SU-DHL-6 (cell line): ENCODE results near the gene NEU2.

Source experiments
- H2AFZ ChIP-seq: fragments of 200-600 bp; sonication (generic); 2 replicates; pipeline ENCODE4 v1.6.1; 2014; ENCODE audit warnings: low read depth, mild to moderate bottlenecking, moderate library complexity, mixed read lengths, antibody characterized with exemption, low read length; ENCODE audit not compliant: severe bottlenecking
- H3F3A ChIP-seq: fragments of 200-600 bp; shearing (Covaris generic); 2 replicates; pipeline ENCODE4 v1.6.0; 2016; ENCODE audit warnings: antibody characterized with exemption, mild to moderate bottlenecking; ENCODE audit not compliant: insufficient read depth
- H3K27ac ChIP-seq: fragments of 200-600 bp; sonication (generic); 2 replicates; pipeline ENCODE4 v1.5.1; 2016; ENCODE audit warnings: low read depth, mild to moderate bottlenecking, low read length, moderate library complexity, mixed read lengths
- H3K27me3 ChIP-seq: fragments of 200-600 bp; sonication (generic), shearing (Covaris generic); 2 replicates; pipeline ENCODE4 v1.6.0; 2014; ENCODE audit warnings: mild to moderate bottlenecking, low read length
- H3K36me3 ChIP-seq: fragments of 200-600 bp; sonication (generic); 2 replicates; pipeline ENCODE4 v1.6.1; 2014; ENCODE audit warnings: mild to moderate bottlenecking, low read length, mixed read lengths
- H3K4me2 ChIP-seq: fragments of 300-600, 200-600 bp; shearing (Covaris generic), sonication (generic); 2 replicates; pipeline ENCODE4 v1.6.0; 2014; ENCODE audit warnings: low read length, low read depth, mild to moderate bottlenecking; ENCODE audit not compliant: poor library complexity, severe bottlenecking
- H3K4me3 ChIP-seq: fragments of 200-600 bp; sonication (generic); 2 replicates; pipeline ENCODE4 v1.5.1; 2014; ENCODE audit warnings: antibody characterized with exemption, low read length, mild to moderate bottlenecking, mixed read lengths; ENCODE audit not compliant: insufficient read depth, poor library complexity, severe bottlenecking
- H3K79me2 ChIP-seq: fragments of 200-600 bp; sonication (generic); 2 replicates; pipeline ENCODE4 v1.6.1; 2014; ENCODE audit warnings: mild to moderate bottlenecking, low read length, moderate library complexity; ENCODE audit not compliant: insufficient read depth
- H3K9ac ChIP-seq: fragments of 200-600 bp; sonication (generic); 2 replicates; pipeline ENCODE4 v1.7.0; 2014; ENCODE audit warnings: mild to moderate bottlenecking, low read length
- H3K9me2 ChIP-seq: fragments of 200-600 bp; sonication (generic); replicated peaks from 2 replicates; pipeline ENCODE4 v1.6.1; 2014; ENCODE audit warnings: low read length; ENCODE audit not compliant: insufficient read depth
- H3K9me3 ChIP-seq: fragments of 200-600 bp; sonication (generic); 2 replicates; pipeline ENCODE4 v1.6.1; 2014; ENCODE audit warnings: low read length, mixed read lengths; ENCODE audit not compliant: insufficient read depth
- H4K20me1 ChIP-seq: fragments of 200-600 bp; sonication (generic); 2 replicates; pipeline ENCODE4 v1.6.1; 2014; ENCODE audit warnings: low read depth, mild to moderate bottlenecking, antibody characterized with exemption, low read length, moderate library complexity, mixed read lengths
- EZH2phosphoT487 ChIP-seq: fragments of 200-600 bp; sonication (generic), shearing (Covaris generic); conservative IDR thresholded peaks from 2 replicates; pipeline ENCODE4 v1.6.1; 2018; ENCODE audit warnings: mild to moderate bottlenecking, antibody characterized with exemption, low read length, moderate library complexity, mixed read lengths
- TF ChIP-seq, protein P1 (sequence below): fragments of 200-600 bp; sonication (generic); IDR thresholded peaks from one replicate; pipeline ENCODE4 v1.5.1; 2017; ENCODE audit warnings: antibody characterized with exemption, mild to moderate bottlenecking, low read length, moderate library complexity; ENCODE audit not compliant: insufficient read depth, poor library complexity, severe bottlenecking

Gene NEU2

DNA sequence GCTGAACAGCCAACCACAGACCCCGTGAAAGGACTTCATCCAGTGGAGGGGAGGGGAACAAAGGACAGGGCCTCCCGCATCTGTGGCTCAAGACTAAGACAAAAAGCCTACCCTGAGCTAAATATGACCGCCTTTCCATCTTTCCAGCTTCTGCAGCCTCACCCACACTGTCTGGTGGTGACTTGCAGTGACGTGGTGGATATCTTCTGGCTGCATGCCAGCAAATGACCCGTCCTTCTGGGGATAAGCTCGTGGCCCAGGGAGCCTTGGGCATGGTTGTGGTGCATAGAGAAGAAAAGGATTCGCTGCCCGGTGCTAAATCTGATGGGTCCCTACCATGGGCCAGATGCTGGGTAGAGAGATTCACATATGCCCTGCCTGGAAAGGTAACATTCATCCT, 10.7 kb upstream of the NEU2 start:
- Histone ChIP-seq H3K4me2 (no peak overlapping the region), H3K9me3 (no peaks in the 10 kb centered on the region), H3K27me3 (no peaks in the 10 kb centered on the region), H3K9me2 (no peaks in the 10 kb centered on the region), H3K9ac (no peak overlapping the region), H3K36me3 (no peaks in the 10 kb centered on the region), H2AFZ (no peak overlapping the region), H3F3A (no peaks in the 10 kb centered on the region), H4K20me1 (no peaks in the 10 kb centered on the region), H3K4me3 (no peak overlapping the region), H3K27ac (no peak overlapping the region), H3K79me2 (no peaks in the 10 kb centered on the region)
- TF ChIP-seq, protein P1, sequence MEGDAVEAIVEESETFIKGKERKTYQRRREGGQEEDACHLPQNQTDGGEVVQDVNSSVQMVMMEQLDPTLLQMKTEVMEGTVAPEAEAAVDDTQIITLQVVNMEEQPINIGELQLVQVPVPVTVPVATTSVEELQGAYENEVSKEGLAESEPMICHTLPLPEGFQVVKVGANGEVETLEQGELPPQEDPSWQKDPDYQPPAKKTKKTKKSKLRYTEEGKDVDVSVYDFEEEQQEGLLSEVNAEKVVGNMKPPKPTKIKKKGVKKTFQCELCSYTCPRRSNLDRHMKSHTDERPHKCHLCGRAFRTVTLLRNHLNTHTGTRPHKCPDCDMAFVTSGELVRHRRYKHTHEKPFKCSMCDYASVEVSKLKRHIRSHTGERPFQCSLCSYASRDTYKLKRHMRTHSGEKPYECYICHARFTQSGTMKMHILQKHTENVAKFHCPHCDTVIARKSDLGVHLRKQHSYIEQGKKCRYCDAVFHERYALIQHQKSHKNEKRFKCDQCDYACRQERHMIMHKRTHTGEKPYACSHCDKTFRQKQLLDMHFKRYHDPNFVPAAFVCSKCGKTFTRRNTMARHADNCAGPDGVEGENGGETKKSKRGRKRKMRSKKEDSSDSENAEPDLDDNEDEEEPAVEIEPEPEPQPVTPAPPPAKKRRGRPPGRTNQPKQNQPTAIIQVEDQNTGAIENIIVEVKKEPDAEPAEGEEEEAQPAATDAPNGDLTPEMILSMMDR = no peak
- TF ChIP-seq EZH2phosphoT487 = no peak

DNA sequence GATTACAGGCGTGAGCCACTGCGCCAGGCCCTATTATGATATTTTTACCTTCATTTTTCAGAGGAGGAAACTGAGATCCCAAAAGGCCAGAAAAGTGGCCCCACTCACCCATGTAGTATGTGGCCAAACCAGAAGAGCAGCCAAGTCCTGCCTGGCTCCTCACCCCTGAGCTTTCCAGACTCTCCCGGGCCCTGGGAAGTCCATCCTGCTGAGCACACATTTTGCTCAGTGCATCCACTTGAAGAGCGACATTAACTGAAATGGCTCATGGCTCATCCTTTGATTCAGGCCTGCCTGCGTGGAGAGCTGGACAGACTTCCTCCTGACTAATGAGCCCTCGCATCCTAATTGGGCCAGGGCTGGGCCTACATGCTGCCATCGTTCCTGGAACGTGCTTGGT, 9.9 kb upstream of the NEU2 start:
- H3K9me3 ChIP-seq = no peaks in the 10 kb centered on the region
- no peak overlapping the region for H2AFZ ChIP-seq
- H3K4me2 ChIP-seq = no peak overlapping the region
- no peaks in the 10 kb centered on the region for H3F3A ChIP-seq
- H3K27ac ChIP-seq = no peak overlapping the region
- H3K4me3 ChIP-seq = no peak overlapping the region
- no peaks in the 10 kb centered on the region for H3K79me2 ChIP-seq
- TF ChIP-seq, protein P1 = no peak
- no peak for TF ChIP-seq EZH2phosphoT487
- H3K9me2 ChIP-seq = no peaks in the 10 kb centered on the region
- H3K27me3 ChIP-seq = no peaks in the 10 kb centered on the region
- no peaks in the 10 kb centered on the region for H3K36me3 ChIP-seq
- no peak overlapping the region for H3K9ac ChIP-seq
- H4K20me1 ChIP-seq = no peaks in the 10 kb centered on the region

DNA sequence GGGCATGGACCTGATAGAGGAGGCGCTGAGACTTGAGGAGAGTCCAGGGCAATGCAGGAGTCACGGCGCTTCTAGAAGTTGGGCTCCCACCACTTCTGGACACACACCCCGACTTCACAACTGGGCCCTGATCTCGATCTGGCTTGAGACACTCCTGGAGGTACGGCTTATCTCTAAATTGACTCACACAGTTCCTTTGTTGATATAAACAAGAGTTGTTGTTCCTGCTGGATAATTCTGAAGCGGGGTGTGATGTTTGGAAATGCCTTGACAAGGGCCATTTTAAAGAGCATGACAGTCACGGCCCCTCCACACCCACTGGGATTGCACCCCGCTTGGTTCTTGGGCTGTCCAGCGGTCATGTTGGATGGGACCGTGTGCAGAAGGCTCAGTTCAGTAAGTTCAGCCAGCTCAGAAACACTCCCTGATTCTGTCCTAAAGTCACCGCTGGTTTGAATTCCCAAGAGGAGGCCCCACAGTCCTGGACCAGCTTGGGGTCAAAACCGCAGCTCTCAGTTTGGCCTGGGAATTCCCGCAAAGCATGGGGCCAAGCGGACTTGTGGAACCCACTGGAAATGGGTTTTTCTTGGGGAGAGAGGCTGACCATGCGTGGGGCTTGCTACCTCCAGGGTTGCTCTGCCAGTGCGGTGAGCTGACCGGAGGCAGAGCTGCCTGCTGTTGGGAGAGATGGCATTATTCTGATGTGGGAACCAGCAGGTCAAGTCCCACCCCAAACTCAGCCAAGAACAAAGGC, 9.3 kb upstream of the NEU2 start:
- H3K27ac ChIP-seq = no peak overlapping the region
- no peaks in the 10 kb centered on the region for H3K9me2 ChIP-seq
- H4K20me1 ChIP-seq = no peaks in the 10 kb centered on the region
- no peaks in the 10 kb centered on the region for H3K27me3 ChIP-seq
- TF ChIP-seq, protein P1 = no peak
- TF ChIP-seq EZH2phosphoT487 = no peak
- no peaks in the 10 kb centered on the region for H3K79me2 ChIP-seq
- no peak overlapping the region for H3K9ac ChIP-seq
- no peak overlapping the region for H3K4me2 ChIP-seq
- H3F3A ChIP-seq = no peaks in the 10 kb centered on the region
- no peak overlapping the region for H2AFZ ChIP-seq
- H3K9me3 ChIP-seq = no peaks in the 10 kb centered on the region
- H3K36me3 ChIP-seq = no peaks in the 10 kb centered on the region
- H3K4me3 ChIP-seq = no peak overlapping the region
